ENCODE data around the gene PLD5.

DNA sequence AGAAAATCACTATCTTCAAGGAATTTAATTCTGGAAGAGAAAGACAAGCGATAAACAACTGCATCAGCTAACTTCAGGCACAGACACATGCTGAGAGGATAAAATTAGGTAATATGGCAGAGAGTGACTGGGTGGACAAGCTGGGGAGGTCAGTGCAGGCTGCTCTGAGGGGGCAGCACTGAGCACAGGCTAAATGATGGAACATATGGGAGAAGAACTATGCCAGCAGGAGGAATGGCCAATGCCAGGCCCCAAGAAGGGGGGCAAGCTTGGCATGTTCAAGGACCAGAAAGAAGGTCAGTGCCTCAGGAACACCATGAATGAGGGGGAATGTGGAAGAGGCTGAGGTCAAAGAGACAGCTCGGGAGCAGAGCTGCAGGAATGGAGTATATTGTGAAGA lies 334.9 kb downstream of the PLD5 start:
- TF ChIP-seq, protein P1, sequence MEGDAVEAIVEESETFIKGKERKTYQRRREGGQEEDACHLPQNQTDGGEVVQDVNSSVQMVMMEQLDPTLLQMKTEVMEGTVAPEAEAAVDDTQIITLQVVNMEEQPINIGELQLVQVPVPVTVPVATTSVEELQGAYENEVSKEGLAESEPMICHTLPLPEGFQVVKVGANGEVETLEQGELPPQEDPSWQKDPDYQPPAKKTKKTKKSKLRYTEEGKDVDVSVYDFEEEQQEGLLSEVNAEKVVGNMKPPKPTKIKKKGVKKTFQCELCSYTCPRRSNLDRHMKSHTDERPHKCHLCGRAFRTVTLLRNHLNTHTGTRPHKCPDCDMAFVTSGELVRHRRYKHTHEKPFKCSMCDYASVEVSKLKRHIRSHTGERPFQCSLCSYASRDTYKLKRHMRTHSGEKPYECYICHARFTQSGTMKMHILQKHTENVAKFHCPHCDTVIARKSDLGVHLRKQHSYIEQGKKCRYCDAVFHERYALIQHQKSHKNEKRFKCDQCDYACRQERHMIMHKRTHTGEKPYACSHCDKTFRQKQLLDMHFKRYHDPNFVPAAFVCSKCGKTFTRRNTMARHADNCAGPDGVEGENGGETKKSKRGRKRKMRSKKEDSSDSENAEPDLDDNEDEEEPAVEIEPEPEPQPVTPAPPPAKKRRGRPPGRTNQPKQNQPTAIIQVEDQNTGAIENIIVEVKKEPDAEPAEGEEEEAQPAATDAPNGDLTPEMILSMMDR (IDR thresholded peaks at IDR 0.05), result no peak
- no peak for TF ChIP-seq POLR2A (IDR thresholded peaks at IDR 0.05)

Measured in body of pancreas (tissue), 4 donors.